Smooth muscle cell (in vitro differentiated cells): ENCODE measurements around the gene CACNA2D3. TPM values are rescaled to one million over a fixed set of nuclear protein-coding genes. Genes with fewer than 3 reads are reported as not detected.

Experiments
- DNase-seq: peaks from one replicate; lab custom pipeline; 2025; ENCODE audit not compliant: unreplicated experiment; lab: John Stamatoyannopoulos, UW
- H2AFZ ChIP-seq: fragments of 200-600 bp; sonication (generic); 2 replicates; pipeline ENCODE4 v1.6.0; 2016; ENCODE audit warnings: antibody characterized with exemption, low read depth, mild to moderate bottlenecking
- H3F3A ChIP-seq: fragments of 200-600 bp; sonication (generic); 2 replicates; pipeline ENCODE4 v1.6.0; 2017; ENCODE audit warnings: antibody characterized with exemption, low read depth
- H3K27ac ChIP-seq: fragments of 200-600 bp; sonication (generic); 2 replicates; pipeline ENCODE4 v1.5.1; 2016; ENCODE audit warnings: low read depth, mild to moderate bottlenecking
- H3K27me3 ChIP-seq: fragments of 200-600 bp; sonication (generic); 2 replicates; pipeline ENCODE4 v1.6.1; 2016; ENCODE audit warnings: low read depth, mild to moderate bottlenecking
- H3K36me3 ChIP-seq: fragments of 200-600 bp; sonication (generic); 2 replicates; pipeline ENCODE4 v1.5.1; 2016; ENCODE audit warnings: low read depth
- H3K4me1 ChIP-seq: fragments of 200-600 bp; sonication (generic); 2 replicates; pipeline ENCODE4 v1.5.1; 2016; ENCODE audit warnings: low read depth
- H3K4me2 ChIP-seq: fragments of 200-600 bp; sonication (generic); 2 replicates; pipeline ENCODE4 v1.6.0; 2016; ENCODE audit warnings: mild to moderate bottlenecking
- H3K4me3 ChIP-seq: fragments of 200-600 bp; sonication (generic); 2 replicates; pipeline ENCODE4 v1.5.1; 2016; ENCODE audit warnings: mild to moderate bottlenecking
- H3K79me2 ChIP-seq: fragments of 200-600 bp; sonication (generic); 2 replicates; pipeline ENCODE4 v1.6.0; 2016; ENCODE audit warnings: low read depth, mild to moderate bottlenecking
- H3K9ac ChIP-seq: fragments of 200-600 bp; sonication (generic); 2 replicates; pipeline ENCODE4 v1.6.0; 2016; ENCODE audit warnings: low read depth
- H3K9me3 ChIP-seq: fragments of 200-600 bp; sonication (generic); replicated peaks from 2 replicates; pipeline ENCODE4 v1.5.1; 2016; ENCODE audit warnings: low read depth
- H4K20me1 ChIP-seq: fragments of 200-600 bp; sonication (generic); 2 replicates; pipeline ENCODE4 v1.6.0; 2016; ENCODE audit warnings: low read depth
- CTCF ChIP-seq: fragments of 200-600 bp; sonication (generic); IDR thresholded peaks from 2 replicates; pipeline ENCODE4 v1.5.1; 2017; ENCODE audit warnings: borderline replicate concordance, mild to moderate bottlenecking, antibody characterized with exemption; ENCODE audit not compliant: insufficient read depth, poor library complexity, severe bottlenecking
- WGBS: methylation state at CpG from one replicate; pipeline ENCODE4 v1.1.7; 2016; ENCODE audit warnings: low lambda C conversion rate; 5-methylcytosine and 5-hydroxymethylcytosine counted together
- polyA plus RNA-seq: library from polyadenylated mRNA; unstranded; fragments of >200 nt; fragmentation: Nextera tagmentation; extraction: Ambion mirVana; gene quantifications from 2 replicates; pipeline ENCODE4 v1.2.1, GENCODE V29; 2016
- total RNA-seq: library from RNA; depleted of rRNA; stranded (reverse); fragments of >200 nt; gene quantifications from 2 replicates; pipeline ENCODE4 v1.2.3, GENCODE V29; 2014

The CACNA2D3 gene
- total and polyA plus RNA-seq, 2 experiments from 2014 or later, result 0.15 to 0.90 TPM

DNA sequence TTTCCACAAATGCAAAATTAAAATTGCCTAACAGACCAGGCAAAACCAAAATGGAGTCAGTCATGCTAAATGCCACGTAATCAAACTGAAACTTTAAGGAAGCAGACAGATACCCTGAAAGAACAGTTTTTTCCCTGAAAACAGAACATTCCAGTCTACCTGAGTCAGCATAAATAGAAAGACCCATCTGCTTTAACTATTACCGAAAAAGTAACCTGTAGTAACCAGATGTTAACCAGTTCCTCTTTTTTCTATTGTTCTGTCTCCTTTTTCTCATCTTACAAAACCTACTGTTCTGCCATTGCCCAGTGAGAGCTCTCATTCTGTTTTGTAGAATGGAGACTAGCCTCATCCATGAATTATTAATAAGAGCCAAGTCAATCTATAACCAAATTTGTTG, 286.0 kb downstream of the CACNA2D3 start:
- no peaks in the 10 kb centered on the region for H3K4me1 ChIP-seq
- no peak overlapping the region for H3K27ac ChIP-seq
- H3F3A ChIP-seq, result no peaks in the 10 kb centered on the region
- H3K4me3 ChIP-seq, result no peak overlapping the region
- no peaks in the 10 kb centered on the region for H4K20me1 ChIP-seq
- 93% methylated on average over 2 of the region's 2 CpGs for WGBS
- no peak overlapping the region for H2AFZ ChIP-seq
- no peak for TF ChIP-seq CTCF
- H3K9ac ChIP-seq, result no peak overlapping the region
- no peaks in the 10 kb centered on the region for H3K36me3 ChIP-seq
- no peak for DNase-seq
- H3K4me2 ChIP-seq, result no peak overlapping the region
- H3K27me3 ChIP-seq, result peaks cover 7% of the 10 kb centered on the region
- no peaks in the 10 kb centered on the region for H3K9me3 ChIP-seq
- no peaks in the 10 kb centered on the region for H3K79me2 ChIP-seq

GRCh38 chr3:54421943-54422342, 299.6 kb downstream of the CACNA2D3 start:
- H3K36me3 ChIP-seq, result no peaks in the 10 kb centered on the region
- no peak for DNase-seq
- H3K9ac ChIP-seq, result no peak overlapping the region
- TF ChIP-seq CTCF, result no peak
- WGBS, result 82% methylated on average over 5 of the region's 5 CpGs
- H3K9me3 ChIP-seq, result no peaks in the 10 kb centered on the region
- no peaks in the 10 kb centered on the region for H3K4me1 ChIP-seq
- H3K27ac ChIP-seq, result no peak overlapping the region
- H4K20me1 ChIP-seq, result no peaks in the 10 kb centered on the region
- no peak overlapping the region for H3K4me2 ChIP-seq
- H3K4me3 ChIP-seq, result no peak overlapping the region
- H2AFZ ChIP-seq, result no peak overlapping the region
- no peaks in the 10 kb centered on the region for H3F3A ChIP-seq
- no peaks in the 10 kb centered on the region for H3K79me2 ChIP-seq
- H3K27me3 ChIP-seq, result peaks cover 13% of the 10 kb centered on the region

- Histone ChIP-seq H3K9ac (no peak overlapping the region), H3F3A (no peaks in the 10 kb centered on the region), H3K79me2 (no peaks in the 10 kb centered on the region), H3K4me1 (peaks cover 6% of the 10 kb centered on the region), H3K4me3 (no peak overlapping the region), H3K9me3 (no peaks in the 10 kb centered on the region), H4K20me1 (no peaks in the 10 kb centered on the region), H2AFZ (no peak overlapping the region), H3K27ac (no peak overlapping the region), H3K27me3 (peaks cover 9% of the 10 kb centered on the region), H3K36me3 (no peaks in the 10 kb centered on the region), H3K4me2 (no peak overlapping the region)
- DNase-seq, result no peak
- WGBS, result 45% methylated on average over 2 of the region's 2 CpGs
- no peak for TF ChIP-seq CTCF
Measured at GRCh38 chr3:54424292-54424691, 301.9 kb downstream of the CACNA2D3 start.

- H3K36me3 ChIP-seq, result no peaks in the 10 kb centered on the region
- H3K9ac ChIP-seq, result no peak overlapping the region
- H3K27ac ChIP-seq, result no peak overlapping the region
- no peak overlapping the region for H3K4me3 ChIP-seq
- H3K79me2 ChIP-seq, result no peaks in the 10 kb centered on the region
- no peak for TF ChIP-seq CTCF
- H4K20me1 ChIP-seq, result no peaks in the 10 kb centered on the region
- H3K4me2 ChIP-seq, result no peak overlapping the region
- no peak overlapping the region for H2AFZ ChIP-seq
- no peaks in the 10 kb centered on the region for H3F3A ChIP-seq
- no peak for DNase-seq
- peaks cover 6% of the 10 kb centered on the region for H3K4me1 ChIP-seq
- no peaks in the 10 kb centered on the region for H3K9me3 ChIP-seq
- peaks cover 4% of the 10 kb centered on the region for H3K27me3 ChIP-seq
Measured at GRCh38 chr3:54426381-54426780, 304.0 kb downstream of the CACNA2D3 start.
